GM18951 (cell line): ENCODE measurements around the gene CCNB2.

Experiments
- POLR2A ChIP-seq: IDR thresholded peaks from 4 replicates; pipeline ENCODE4 v1.6.1; 2011; ENCODE audit warnings: mild to moderate bottlenecking; ENCODE audit not compliant: insufficient read length, insufficient read depth; ENCODE audit errors: extremely low read depth
- in situ Hi-C: fragments of 300-500 bp; cut with MboI; formaldehyde crosslinking; loops from one replicate; pipeline ENCODE4 v1.12.0; 2022; ENCODE audit warnings: low sequenced_read_pairs, mixed read lengths, inconsistent platforms; ENCODE audit not compliant: unreplicated experiment

The CCNB2 gene

DNA sequence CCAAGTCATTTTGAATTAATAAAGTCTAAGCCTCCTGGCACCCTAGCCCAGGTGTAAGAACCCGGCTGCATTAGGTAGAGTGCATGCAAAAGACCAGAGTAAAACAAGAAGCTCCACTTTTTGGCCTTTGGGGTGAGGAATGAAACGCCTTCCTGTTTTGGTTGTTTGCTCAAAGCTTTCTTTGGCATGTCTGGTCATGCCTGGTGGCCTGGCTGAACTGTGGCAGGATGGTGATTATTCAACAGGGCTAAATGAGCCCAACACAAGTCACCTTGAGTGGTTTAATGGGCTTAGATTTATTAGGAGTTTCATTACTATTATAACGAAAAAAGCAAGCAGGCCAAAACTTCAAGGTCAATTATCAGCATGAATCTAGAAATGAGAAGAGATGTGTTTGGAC lies 60.8 kb downstream of the CCNB2 start:
- in situ Hi-C loops = loop anchor here (25.0 kb wide), 1 partner anchor 322 kb away; no protein-coding TSS in a partner anchor
- no peak for TF ChIP-seq POLR2A

DNA sequence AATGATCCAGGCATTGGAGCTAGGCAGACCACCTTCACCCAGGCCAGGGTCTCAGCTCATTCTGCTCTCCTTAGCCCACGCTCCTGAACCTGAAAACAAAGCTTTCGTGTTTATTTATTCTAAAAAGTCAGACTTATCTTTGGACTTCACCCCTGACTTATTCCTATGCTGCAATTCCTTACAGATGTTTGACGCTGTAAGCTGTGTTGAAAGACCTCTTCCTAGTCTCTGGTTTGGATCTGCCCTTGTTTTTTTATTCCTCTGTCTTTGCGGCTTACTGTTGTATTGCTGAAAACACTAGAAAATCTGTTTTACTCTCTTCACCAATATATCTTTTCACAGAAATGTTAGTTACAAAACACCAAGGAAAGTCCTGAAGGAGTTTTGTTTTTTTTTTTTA lies 61.2 kb downstream of the CCNB2 start:
- in situ Hi-C loops = loop anchor here (25.0 kb wide), 1 partner anchor 321 kb away; no protein-coding TSS in a partner anchor
- TF ChIP-seq POLR2A = no peak

DNA sequence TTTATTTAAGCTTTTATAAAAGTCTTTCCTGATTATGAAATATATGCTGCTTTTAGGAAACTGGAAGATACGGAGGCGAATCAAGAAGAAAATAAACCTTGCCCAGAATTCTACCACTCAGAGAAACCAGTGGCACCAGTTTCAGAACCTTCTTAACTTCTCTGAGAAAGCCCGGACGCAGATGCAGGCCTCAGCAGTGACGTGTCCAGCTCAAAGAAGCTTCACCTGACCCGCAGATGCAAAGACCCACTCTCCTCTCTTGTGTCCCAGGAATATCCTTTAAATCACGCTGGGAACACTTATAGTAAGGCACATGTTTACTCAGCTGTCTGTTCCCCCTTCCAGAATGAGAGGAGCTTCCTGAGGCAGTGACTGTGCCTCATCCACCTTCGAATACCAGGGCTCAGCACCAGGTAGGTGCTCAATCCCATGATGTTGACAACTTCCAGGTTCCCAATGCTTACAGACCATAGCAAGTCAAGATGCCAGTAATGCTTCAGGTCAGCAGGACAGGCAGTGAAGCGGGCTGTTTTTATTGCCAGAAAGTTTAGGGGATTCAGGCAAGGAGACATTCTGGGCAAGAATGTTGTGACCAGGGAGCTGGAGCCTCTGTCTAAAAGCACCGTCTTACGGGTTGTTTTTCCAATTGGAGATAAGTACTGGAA lies 61.8 kb downstream of the CCNB2 start:
- in situ Hi-C loops = loop anchor here (25.0 kb wide), 1 partner anchor 321 kb away; no protein-coding TSS in a partner anchor
- no peak for TF ChIP-seq POLR2A

DNA sequence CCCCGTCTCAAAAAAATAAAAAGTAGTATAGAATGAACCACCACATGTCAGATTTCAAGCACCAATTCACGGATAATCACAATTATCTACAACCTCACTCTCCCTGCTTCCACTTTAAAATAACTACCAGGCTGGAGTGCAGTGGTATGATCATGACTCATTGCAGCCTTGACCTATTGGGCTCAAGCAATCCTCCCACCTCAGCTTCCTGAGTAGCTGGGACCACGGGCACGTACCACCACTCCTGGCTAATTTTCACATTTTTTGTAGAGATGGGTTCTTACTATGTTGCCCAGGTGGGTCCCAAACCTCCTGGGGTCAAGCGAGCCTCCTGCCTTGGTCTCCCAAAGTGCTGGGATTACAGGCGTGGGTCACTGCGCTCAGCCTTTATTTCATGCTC lies 63.6 kb downstream of the CCNB2 start:
- in situ Hi-C loops = loop anchor here (25.0 kb wide), 1 partner anchor 319 kb away; no protein-coding TSS in a partner anchor
- no peak for TF ChIP-seq POLR2A

DNA sequence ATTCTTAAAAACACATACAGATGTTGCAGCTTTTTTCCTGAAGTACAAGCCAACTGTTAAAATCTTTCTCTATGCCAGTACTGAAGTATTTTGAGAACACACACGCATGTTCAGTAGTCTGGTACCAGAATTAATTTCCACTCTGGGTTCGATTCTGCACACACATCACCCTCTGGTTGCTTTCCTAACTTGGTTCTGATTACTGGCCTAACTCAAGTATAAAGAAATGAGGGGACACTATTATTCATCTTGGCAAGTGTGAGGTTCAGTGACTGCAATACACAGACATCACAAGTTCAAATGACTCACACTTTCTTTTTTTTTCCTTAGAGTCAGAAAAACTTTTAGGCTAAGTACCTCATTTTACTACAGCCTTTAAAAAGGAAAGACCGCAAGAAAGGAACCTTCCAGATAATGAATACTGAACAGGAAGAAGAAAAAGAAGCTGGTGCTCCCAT lies 64.3 kb downstream of the CCNB2 start:
- TF ChIP-seq POLR2A = no peak
- in situ Hi-C loops = loop anchor here (25.0 kb wide), 1 partner anchor 318 kb away; no protein-coding TSS in a partner anchor

DNA sequence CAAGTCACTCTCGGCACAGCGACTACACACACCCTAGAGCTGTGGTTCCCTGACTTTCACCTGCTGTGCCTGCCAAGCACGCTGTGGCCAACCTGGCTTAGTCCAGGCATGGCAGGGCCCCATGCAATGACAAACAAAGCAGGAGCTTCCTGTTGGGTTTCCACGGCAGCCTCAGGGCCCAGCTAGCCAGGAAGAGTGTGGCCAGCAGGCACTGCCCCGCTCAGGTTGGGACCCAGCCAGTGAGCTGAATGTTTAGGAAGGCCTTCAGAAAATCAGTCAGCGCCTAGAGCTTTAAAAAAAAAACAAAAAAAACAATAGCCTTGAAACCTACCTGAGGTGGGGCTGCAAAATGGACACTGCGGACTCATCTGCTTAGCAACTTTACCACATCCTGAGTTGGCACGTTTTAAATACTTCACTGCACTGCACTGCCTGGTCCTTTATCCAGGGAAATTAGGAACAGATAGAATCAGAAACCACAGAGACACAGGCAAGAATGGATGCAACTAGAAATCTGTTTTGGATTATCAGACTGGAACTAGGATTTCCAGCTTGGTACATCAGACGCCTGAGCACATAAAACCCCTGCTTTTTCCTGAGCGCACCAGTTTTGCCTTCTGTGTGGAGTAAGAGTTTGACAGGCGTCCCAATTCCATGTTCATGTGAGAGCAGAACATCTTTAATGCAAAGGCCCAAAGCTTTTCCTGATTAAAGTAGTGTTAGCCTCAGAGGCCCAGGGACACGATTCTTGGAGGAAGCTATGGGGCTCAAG lies 65.5 kb downstream of the CCNB2 start:
- no peak for TF ChIP-seq POLR2A
- in situ Hi-C loops = loop anchor here (25.0 kb wide), 1 partner anchor 317 kb away; no protein-coding TSS in a partner anchor

DNA sequence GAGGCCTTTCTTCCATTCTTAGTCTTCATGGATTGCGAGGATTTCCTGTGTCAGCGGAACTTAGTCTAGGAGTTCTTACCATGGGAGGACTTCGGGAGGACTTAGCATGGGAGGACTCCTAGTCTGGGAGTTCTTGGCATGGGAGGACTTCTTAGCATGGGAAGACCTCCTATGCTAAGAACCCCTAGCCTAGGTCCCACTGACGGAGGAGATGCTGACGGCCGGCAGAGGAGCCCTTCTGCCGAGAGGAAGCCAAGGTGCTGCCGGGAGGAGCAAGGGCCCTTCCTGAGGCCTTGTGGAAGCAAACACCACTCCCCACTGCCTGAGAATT lies 66.1 kb downstream of the CCNB2 start:
- in situ Hi-C loops = loop anchor here (25.0 kb wide), 1 partner anchor 316 kb away; no protein-coding TSS in a partner anchor
- TF ChIP-seq POLR2A = no peak

DNA sequence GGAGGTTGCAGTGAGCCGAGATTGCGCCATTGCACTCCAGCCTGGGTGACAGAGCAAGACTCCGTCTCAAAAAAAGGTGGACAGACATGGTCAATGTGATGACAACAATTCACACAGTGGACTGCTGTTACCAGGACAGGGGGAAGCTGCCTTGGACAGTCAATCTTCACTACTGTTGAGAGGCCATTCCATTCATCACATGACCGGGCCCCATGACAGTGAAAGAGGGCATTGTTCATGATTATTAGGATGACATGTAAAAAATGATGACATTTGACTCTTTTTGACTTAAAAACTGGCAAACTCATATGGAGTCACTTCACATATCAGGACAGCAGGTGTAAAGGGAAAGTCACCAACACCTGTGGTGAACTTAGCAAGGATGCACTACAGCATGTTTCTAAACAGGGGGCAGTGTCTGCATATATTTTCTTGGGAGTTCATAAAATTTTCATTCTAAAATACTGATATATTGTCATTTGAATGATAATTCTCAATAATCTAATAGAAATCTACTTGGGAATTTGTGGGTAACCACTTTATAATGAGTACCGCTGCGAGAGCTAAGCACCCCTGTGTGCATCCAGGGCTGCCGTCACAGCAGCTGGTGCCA lies 67.4 kb downstream of the CCNB2 start:
- TF ChIP-seq POLR2A = no peak

DNA sequence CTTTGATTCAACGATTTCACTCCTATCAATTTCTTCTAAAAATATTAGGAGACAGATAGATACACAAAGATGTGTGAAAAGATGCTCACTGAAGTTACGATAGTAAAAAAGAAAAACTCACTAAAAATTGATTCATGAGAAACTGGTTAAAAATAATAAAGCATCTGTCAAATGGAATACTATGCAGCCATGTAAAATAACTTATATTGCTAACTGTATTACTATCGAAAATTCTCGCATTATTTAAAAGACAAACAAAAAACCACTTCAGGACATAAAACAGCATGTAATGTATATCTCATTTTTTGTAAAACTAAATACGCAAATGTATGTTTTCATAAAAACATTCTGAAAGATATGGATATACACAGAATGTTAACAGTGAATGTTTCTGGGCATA lies 68.2 kb downstream of the CCNB2 start:
- no peak for TF ChIP-seq POLR2A
- in situ Hi-C loops = loop anchor here (25.0 kb wide), 1 partner anchor 314 kb away; no protein-coding TSS in a partner anchor

More for the DNA sequence above, 67.4 kb downstream of the CCNB2 start:
- in situ Hi-C loops = loop anchor here (25.0 kb wide), 1 partner anchor 315 kb away; no protein-coding TSS in a partner anchor

DNA sequence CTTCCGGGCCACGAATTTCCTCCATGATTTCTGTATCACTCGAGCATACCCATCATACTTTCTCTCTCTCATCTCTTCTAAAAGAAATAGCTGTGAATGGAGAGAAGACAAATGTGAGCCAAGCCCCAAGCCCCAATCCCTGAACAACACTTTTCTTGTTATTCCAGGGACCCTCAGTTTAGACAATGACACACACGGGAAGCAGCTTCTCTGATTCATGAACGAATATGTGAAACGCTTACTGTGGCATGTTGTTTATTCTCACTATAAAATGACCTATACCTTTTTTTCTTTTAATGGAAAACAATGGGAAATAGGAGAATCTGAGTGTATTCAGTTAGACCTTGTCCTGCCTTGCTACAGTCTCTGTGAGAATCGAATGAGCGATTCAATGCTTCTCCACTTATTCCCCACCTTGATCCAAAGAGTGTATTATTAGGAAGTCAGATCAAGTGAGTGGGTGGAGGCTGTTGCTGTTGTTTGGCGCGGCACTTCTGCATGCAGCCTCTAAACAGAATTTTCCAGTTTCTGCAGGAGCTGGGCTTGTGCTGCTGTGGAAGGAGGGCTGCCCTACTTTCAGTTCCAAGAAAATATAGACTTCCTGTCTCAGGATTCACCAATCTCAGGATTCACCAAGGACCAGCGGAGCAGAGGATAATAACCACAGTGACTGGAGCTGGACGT lies 69.3 kb downstream of the CCNB2 start:
- in situ Hi-C loops = loop anchor here (25.0 kb wide), 1 partner anchor 313 kb away; no protein-coding TSS in a partner anchor
- no peak for TF ChIP-seq POLR2A
